Skin epidermis (tissue), 12 donors: ENCODE results near the gene BCL11B.

ENCODE experiments used
- H3K27ac ChIP-seq, 21 experiments: fragments of 200-600 bp; sonication (generic) in 11 of 21; one replicate each; pipeline ENCODE4 v1.5.0; 2020; ENCODE audit warnings: mild to moderate bottlenecking in 3 of 21, inconsistent platforms in 2 of 21, moderate library complexity in 2 of 21
- H3K4me3 ChIP-seq, 7 experiments: fragments of 200-600 bp; sonication (generic) in 2 of 7; one replicate each; pipeline ENCODE4 v1.5.0; 2020; ENCODE audit warnings: inconsistent platforms in 2 of 7, mild to moderate bottlenecking in 2 of 7, moderate library complexity in 1 of 7

BCL11B gene

DNA sequence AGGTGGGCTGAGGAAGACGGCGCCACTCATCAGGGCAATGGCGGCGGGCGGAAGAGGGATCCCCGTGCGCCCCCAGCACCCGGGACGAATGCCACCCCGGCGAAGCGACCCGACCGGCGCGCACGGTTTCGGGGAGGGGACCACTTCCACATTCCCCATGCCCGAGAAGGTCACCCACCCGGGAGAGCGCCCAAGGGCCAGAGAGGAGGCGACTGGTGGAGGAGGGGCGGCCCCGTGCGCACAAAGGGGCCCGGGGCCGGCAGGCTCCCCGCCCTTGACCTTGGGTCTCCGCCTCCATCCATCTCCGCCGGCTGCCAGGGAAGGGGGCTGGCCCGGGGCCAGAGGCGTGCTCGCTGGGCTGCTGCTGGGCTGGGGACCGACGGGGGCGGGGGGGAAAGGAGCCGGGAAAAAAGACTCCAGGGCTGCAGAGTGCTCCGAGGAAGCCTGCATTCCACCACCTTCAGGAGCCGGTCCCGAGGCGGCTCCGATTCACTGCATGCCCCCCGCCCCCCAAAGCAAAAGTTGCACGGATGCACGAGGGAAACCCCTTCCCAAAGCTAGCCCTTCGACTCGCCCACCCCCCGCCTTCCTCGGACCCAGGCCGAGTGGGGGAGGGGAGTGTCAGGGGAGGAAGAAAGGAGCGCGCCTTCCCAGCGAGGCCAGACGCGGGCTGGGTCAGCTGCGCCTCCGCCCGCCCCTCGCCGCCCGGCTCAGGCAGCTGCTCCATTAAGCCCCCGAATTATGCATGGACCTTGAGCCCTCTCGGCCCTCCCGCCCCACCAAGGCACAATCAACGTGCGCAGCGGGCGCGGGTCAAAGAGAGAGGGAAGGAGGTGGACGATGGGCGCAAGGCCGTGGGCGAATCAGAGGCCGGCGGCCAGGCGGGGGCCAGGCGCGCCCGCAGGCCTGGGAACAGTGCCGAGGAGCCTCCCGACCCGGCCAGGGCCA is 26.2 kb downstream of the BCL11B start:
- peak overlapping the region; percentile 54 to 99 (median 76) for H3K27ac ChIP-seq
- H3K4me3 ChIP-seq = peak overlapping the region; percentile 3 to 43 (median 22)

DNA sequence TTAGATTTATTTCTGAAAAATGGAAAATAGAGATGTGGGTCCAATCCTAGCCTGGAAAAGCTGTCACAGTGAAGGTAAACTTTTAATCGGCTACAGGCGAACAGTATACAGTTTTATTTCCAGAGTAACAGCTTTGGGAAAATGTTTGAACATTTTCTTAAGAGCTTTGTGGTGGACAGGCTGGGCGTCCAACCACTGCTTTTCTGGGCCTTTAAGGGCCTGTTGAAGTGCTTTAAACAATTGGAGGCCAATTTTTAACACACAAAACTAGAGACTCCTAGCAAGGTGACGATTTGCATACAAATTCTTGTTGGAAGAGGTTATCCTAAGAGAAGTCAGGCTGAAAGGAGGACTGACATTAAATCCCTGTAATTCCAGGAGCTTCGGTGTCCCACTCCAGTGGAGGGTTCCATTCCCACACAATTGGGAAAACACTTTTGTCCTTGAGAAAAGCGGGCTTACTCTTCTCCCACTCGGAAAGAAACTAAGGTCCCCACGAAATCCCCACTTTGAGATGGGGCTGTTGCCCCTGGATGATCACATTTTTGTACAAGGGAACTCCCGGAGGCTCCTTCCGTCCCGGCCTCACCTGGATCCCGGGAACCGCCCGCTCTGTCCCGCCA is 26.9 kb downstream of the BCL11B start:
- Histone ChIP-seq H3K27ac (peak overlapping the region; percentile 54 to 99 (median 76)), H3K4me3 (peak overlapping the region in 5 of 7 experiments; percentile 3 to 43 (median 28))

- H3K27ac ChIP-seq = peak overlapping the region in 20 of 21 experiments; percentile 20 to 99 (median 75)
- peak overlapping the region in 1 of 7 experiments; percentile 5 for H3K4me3 ChIP-seq
Observed at GRCh38 chr14:99244367-99244901, 27.6 kb downstream of the BCL11B start.

GRCh38 chr14:99242816-99243721 is 28.9 kb downstream of the BCL11B start:
- H3K4me3 ChIP-seq = peak overlapping the region in 2 of 7 experiments; percentile 12 to 17
- peak overlapping the region in 20 of 21 experiments; percentile 20 to 99 (median 74) for H3K27ac ChIP-seq

DNA sequence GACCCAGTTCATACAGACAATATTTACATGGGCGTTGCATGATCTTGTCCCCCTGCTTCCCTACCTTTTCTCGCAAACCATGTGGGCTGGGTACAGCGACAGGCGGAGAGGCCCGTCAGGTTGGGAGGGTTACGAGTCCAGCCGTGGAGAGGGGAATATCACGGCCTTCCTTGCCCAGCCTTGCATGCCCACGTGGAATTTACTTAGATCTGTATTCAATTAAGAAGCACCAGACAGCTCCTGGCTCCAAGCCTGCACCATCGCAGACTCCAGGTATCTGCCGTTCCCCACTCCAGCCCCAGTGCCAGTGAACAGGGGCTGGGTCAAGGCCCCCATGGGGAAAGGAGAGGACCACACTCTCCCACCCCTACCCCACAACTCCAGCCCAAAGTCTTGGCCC is 29.8 kb downstream of the BCL11B start:
- Histone ChIP-seq H3K4me3 (peak overlapping the region in 1 of 7 experiments; percentile 12), H3K27ac (peak overlapping the region in 20 of 21 experiments; percentile 2 to 99 (median 70))

DNA sequence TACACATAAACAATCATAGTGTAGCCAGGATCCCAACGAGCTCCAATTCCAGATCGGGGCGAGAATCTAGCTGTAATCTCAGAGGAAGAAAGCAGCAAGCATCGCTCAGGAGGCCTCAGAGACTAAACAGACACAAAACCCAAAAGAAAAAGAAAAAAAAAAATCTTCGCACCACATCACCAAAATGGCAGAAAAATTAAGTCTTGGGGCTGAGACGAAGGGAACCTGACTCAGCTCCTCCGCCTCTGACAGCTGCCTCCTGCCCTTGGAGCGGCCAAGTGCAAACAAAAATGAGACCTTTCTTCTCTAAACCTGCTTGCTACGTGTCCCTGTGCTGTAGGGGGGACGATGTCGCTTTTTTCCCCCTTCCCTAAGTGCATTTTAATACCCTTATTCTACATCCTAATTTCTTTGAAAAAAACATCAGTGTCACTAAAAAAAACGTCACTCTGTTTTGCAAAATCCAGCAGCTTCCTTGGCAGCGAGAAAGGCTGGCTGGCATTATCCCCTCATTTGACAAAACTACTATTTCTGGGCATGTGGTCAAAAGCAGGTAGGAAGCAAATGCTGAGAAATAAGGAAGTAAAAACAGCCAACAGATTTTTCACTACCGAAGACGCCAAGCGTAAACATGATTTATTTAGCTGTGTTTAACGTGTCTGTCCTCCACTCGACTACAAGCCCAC is 30.5 kb downstream of the BCL11B start:
- peak overlapping the region in 3 of 7 experiments; percentile 4 to 12 (median 7) for H3K4me3 ChIP-seq
- H3K27ac ChIP-seq = peak overlapping the region in 19 of 21 experiments; percentile 33 to 99 (median 73)

GRCh38 chr14:99240627-99241324 is 31.2 kb downstream of the BCL11B start:
- Histone ChIP-seq H3K4me3 (peak overlapping the region in 2 of 7 experiments; percentile 7 to 12), H3K27ac (peak overlapping the region in 16 of 21 experiments; percentile 12 to 99 (median 74))

DNA sequence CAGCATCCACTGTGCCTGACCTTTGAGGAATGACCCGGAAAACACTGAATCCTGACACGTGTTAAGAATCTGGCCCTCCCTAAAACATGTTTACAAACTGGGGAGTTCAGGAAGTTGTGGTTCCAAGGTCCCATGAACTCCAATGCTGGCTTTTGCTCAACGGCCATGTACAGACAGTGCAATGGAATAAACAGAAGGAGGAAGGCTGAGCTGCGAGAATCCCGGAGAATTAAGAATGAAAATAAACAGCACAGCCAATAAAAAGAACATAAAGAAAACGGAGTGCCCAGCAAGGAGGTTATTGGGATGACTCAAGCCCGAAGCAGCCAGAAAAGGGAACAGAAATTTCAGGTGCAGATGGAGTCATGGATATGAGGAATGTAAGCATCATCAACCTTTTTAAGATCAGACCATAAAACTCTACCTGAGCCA is 32.3 kb downstream of the BCL11B start:
- Histone ChIP-seq H3K4me3 (no peak overlapping the region), H3K27ac (peak overlapping the region in 14 of 21 experiments; percentile 1 to 99 (median 60))

GRCh38 chr14:99238216-99238615 is 33.8 kb downstream of the BCL11B start:
- peak overlapping the region in 12 of 21 experiments; percentile 17 to 99 (median 58) for H3K27ac ChIP-seq

GRCh38 chr14:99237288-99237687 is 34.7 kb downstream of the BCL11B start:
- peak overlapping the region in 15 of 21 experiments; percentile 24 to 99 (median 63) for H3K27ac ChIP-seq
- H3K4me3 ChIP-seq = no peak overlapping the region

More at GRCh38 chr14:99238216-99238615, 33.8 kb downstream of the BCL11B start:
- no peak overlapping the region for H3K4me3 ChIP-seq

GRCh38 chr14:99236386-99237138 is 35.4 kb downstream of the BCL11B start:
- peak overlapping the region in 1 of 7 experiments; percentile 1 for H3K4me3 ChIP-seq
- H3K27ac ChIP-seq = peak overlapping the region in 18 of 21 experiments; percentile 6 to 99 (median 70)

GRCh38 chr14:99235582-99236320 is 36.2 kb downstream of the BCL11B start:
- Histone ChIP-seq H3K27ac (peak overlapping the region in 17 of 21 experiments; percentile 11 to 99 (median 68)), H3K4me3 (peak overlapping the region in 1 of 7 experiments; percentile 12)

DNA sequence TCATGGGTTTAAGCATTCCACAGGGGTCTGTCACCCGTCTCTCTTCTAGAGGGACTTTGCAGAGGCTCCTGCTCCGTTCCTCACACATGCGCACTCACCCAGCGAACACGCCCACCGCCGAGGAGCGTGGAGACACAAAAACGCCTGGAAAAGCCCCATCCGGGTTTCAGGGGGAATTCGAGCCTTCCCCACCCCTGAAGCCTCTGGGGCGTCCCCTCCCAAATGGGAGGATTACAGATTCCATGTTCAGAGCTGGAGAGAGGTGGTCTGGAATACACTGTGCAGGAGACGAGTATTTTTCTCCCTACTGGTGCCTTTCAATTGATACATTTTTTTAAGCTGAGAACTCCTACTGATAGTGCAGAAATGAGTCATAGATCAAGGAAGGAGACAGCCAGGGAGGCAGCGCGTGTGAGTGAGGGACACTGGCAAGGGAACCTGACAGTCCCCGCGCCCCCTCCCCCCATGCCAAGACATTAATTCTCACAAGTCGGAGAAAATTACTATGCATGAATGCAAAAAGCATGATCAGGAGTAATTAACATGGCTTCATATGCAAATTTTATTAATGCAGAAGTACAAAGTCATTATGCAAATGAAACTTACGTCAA is 36.9 kb downstream of the BCL11B start:
- Histone ChIP-seq H3K27ac (peak overlapping the region in 12 of 21 experiments; percentile 5 to 99 (median 78)), H3K4me3 (peak overlapping the region in 4 of 7 experiments; percentile 8 to 19 (median 14))

GRCh38 chr14:99234355-99234754 is 37.6 kb downstream of the BCL11B start:
- Histone ChIP-seq H3K27ac (peak overlapping the region in 14 of 21 experiments; percentile 16 to 99 (median 66)), H3K4me3 (peak overlapping the region in 1 of 7 experiments; percentile 12)

DNA sequence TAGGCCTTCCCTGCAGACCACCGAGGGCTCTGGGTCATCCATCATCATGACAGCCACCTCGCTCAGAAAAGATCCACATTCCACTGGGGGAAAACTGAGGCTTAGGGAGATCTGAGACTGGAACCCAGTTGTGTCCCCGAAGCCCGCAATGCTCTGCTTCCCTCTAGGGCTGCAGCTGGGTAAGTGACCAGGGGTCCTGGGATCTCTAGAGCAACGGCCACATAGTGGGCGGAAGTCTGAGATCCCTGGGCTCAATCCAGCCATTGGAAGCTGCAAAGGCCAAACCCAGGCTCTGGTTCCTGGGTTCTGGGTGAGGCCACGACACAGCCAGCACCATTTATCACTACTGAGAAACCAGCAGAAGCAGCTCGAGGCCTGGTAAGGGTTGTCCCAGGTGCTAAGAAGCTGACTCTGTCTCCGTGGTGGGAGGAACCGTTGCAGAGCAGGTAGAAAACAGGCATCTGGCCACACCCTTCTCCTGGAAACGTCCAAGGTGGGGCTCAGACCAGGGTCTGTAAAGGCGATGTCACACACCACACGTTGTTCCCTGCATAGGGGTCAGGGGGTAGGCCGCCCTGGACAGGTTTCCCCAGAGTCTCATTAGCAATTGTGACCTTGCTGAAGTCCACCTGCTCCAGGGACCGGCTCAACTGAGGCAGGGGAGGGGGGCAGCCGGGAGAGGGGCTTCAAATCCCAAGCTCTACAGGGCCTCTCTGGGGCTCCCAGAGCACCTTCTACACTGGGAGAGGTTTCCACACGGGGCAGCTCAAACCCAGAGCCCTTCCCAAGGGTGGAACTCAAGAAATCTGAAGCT is 38.6 kb downstream of the BCL11B start:
- H3K4me3 ChIP-seq = no peak overlapping the region
- peak overlapping the region in 17 of 21 experiments; percentile 2 to 99 (median 65) for H3K27ac ChIP-seq
